AG04449 (cell line): ENCODE measurements around the gene ALCAM.

Source experiments
- CTCF ChIA-PET: fragments of 350-600 bp; formaldehyde crosslinking; extraction: SDS; loops from one replicate; lab custom pipeline; 2021; ENCODE audit warnings: antibody characterized with exemption; lab: Yijun Ruan, JAX
- POLR2A ChIA-PET: fragments of 400-600, 350-600 bp; formaldehyde crosslinking; extraction: SDS; loops from one replicate; lab custom pipeline; 2020; ENCODE audit warnings: antibody characterized with exemption, inconsistent platforms; lab: Yijun Ruan, JAX
- DNase-seq: peaks from one replicate; pipeline ENCODE4 v3.0.0-alpha.2; 2010; ENCODE audit warnings: low read depth, low spot score
- H3K4me3 ChIP-seq: 2 replicates; pipeline ENCODE4 v1.5.1; 2011; ENCODE audit warnings: low read depth, mild to moderate bottlenecking, control low read depth, low read length
- TF ChIP-seq, protein P1 (sequence below): IDR thresholded peaks from one replicate; pipeline ENCODE4 v1.5.1; 2011; ENCODE audit warnings: mild to moderate bottlenecking, moderate library complexity, low read length, control low read depth, inconsistent platforms; ENCODE audit not compliant: insufficient read depth; ENCODE audit errors: missing control alignments

The ALCAM gene

GRCh38 chr3:105425153-105425502, 58.4 kb downstream of the ALCAM start:
- H3K4me3 ChIP-seq = no peak overlapping the region
- ChIA-PET POLR2A (interaction anchor here (0.7 kb wide), 1 partner anchor 92 kb away, joined by 3 read pairs; no protein-coding TSS in a partner anchor), CTCF (interaction anchor here (1.0 to 1.2 kb wide), 2 partner anchors 8 to 23 kb away, joined by 3 read pairs; no protein-coding TSS in a partner anchor)
- DNase-seq = no peak
- TF ChIP-seq, protein P1, sequence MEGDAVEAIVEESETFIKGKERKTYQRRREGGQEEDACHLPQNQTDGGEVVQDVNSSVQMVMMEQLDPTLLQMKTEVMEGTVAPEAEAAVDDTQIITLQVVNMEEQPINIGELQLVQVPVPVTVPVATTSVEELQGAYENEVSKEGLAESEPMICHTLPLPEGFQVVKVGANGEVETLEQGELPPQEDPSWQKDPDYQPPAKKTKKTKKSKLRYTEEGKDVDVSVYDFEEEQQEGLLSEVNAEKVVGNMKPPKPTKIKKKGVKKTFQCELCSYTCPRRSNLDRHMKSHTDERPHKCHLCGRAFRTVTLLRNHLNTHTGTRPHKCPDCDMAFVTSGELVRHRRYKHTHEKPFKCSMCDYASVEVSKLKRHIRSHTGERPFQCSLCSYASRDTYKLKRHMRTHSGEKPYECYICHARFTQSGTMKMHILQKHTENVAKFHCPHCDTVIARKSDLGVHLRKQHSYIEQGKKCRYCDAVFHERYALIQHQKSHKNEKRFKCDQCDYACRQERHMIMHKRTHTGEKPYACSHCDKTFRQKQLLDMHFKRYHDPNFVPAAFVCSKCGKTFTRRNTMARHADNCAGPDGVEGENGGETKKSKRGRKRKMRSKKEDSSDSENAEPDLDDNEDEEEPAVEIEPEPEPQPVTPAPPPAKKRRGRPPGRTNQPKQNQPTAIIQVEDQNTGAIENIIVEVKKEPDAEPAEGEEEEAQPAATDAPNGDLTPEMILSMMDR = no peak

DNA sequence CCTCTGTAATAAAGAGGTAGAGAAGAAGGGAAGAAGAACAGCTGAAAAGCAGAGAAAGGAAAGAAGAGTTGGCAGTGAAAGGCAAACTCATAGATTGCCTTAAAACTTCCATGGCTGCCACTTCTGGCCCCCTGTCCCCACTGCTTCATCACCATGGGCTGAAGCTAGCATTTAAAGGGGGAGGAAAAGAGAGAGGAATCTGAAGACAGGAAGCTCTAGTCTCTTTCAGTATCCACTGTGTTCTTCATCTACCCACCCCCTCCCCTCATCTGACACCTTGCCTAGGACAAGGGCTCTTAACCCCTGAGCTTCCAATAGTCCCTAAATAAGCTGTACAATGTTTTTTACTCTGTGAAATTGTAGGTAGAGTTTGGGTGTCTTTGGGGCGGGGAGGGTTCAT, 60.6 kb downstream of the ALCAM start:
- CTCF ChIA-PET = no interaction called here
- no peak for DNase-seq
- no peak overlapping the region for H3K4me3 ChIP-seq
- TF ChIP-seq, protein P1 = no peak
- POLR2A ChIA-PET = no interaction called here

GRCh38 chr3:105429034-105429762, 62.5 kb downstream of the ALCAM start:
- H3K4me3 ChIP-seq = no peak overlapping the region
- CTCF ChIA-PET = no interaction called here
- TF ChIP-seq, protein P1 = no peak
- POLR2A ChIA-PET = no interaction called here
- no peak for DNase-seq

GRCh38 chr3:105430455-105430854, 63.7 kb downstream of the ALCAM start:
- TF ChIP-seq, protein P1 = no peak
- DNase-seq = no peak
- H3K4me3 ChIP-seq = no peak overlapping the region
- CTCF ChIA-PET = no interaction called here
- POLR2A ChIA-PET = no interaction called here

DNA sequence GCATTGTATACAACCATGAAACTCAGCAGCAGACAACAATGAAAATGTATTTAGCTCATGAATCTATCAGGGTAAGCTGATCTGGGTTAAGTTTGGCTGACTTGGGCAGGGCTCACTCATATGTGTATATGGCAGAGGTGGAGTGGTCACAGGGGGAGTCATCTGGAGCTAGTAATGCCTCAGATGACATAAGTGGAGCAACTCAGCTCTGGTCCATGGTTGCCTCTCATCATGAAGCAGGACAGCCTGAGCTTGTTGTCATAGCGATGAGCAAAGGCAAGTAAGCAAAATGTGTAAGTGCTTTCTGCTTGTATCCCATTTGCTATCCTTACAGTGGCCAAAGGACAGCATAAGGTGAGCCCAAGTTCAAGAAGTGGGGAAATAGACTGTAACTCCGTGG, 64.5 kb downstream of the ALCAM start:
- TF ChIP-seq, protein P1 = no peak
- no peak for DNase-seq
- no peak overlapping the region for H3K4me3 ChIP-seq
- POLR2A ChIA-PET = interaction anchor here (0.6 kb wide), 1 partner anchor 13 kb away, joined by 3 read pairs; no protein-coding TSS in a partner anchor
- CTCF ChIA-PET = interaction anchor here (1.0 kb wide), 1 partner anchor 15 kb away, joined by 4 read pairs; no protein-coding TSS in a partner anchor

GRCh38 chr3:105435277-105435676, 68.6 kb downstream of the ALCAM start:
- H3K4me3 ChIP-seq = no peak overlapping the region
- POLR2A ChIA-PET = no interaction called here
- TF ChIP-seq, protein P1 = no peak
- CTCF ChIA-PET = no interaction called here
- DNase-seq = no peak
